Measurements from ENCODE around the gene PARD6B. TPM values are rescaled to one million over a fixed set of nuclear protein-coding genes. Genes with fewer than 3 reads are reported as not detected.

Gene PARD6B
- total and polyA plus RNA-seq, 2 donors (not counting 1 experiment from before 2014, with no cell fraction given), result 0.91 to 6.0 TPM

- WGBS (ENCODE audit: insufficient coverage), result 100% methylated on average over 3 of the region's 4 CpGs
- CTCF ChIA-PET, result no interaction called here
These were observed 12.1 kb upstream of the PARD6B start for GRCh38 chr20:50719328-50719727.

GRCh38 chr20:50720026-50720425 is 11.4 kb upstream of the PARD6B start:
- DNase-seq (no peak), ATAC-seq (ENCODE audit: low read depth) (no peak)
- H3K9me3 Mint-ChIP-seq (ENCODE audit: insufficient read depth), result no peaks in the 10 kb centered on the region
- Histone ChIP-seq H4K20me1 (ENCODE audit: control insufficient read depth, insufficient read depth, low read length, poor library complexity, severe bottlenecking) (no peaks in the 10 kb centered on the region), H3K4me1 (ENCODE audit: control insufficient read depth in 2 of 2, insufficient read depth in 2 of 2, low read length in 2 of 2) (no peaks in the 10 kb centered on the region), H3K4me3 (ENCODE audit: control extremely low read depth in 1 of 5, extremely low read depth in 1 of 5, insufficient read depth in 1 of 5, low read depth in 2 of 5, low read length in 4 of 5) (no peak overlapping the region), H3K9me3 (ENCODE audit: control extremely low read depth in 1 of 3, control insufficient read depth in 2 of 3, insufficient read depth in 1 of 3, low read length in 2 of 3) (no peaks in the 10 kb centered on the region), H3K79me2 (ENCODE audit: control insufficient read depth, insufficient read depth, low read length) (no peaks in the 10 kb centered on the region), H3K27me3 (replicated peaks in 1 of 4; ENCODE audit: control extremely low read depth in 1 of 4, control insufficient read depth in 3 of 4, insufficient read depth in 4 of 4, low read length in 3 of 4) (peaks cover 0 to 4% (median 0%) of the 10 kb centered on the region in 4 experiments), H3K27ac (ENCODE audit: low read length in 2 of 2) (no peak overlapping the region), H3K9ac (ENCODE audit: low read length) (no peak overlapping the region), H2AFZ (ENCODE audit: insufficient read depth, low read depth, low read length, poor library complexity, severe bottlenecking) (no peak overlapping the region), H3K4me2 (replicated peaks; ENCODE audit: low read depth, low read length, poor library complexity, severe bottlenecking) (no peak overlapping the region), H3K36me3 (replicated peaks in 1 of 2; ENCODE audit: control extremely low read depth in 1 of 2, control insufficient read depth in 1 of 2, extremely low read depth in 1 of 2, insufficient read depth in 2 of 2, low read length in 1 of 2) (no peaks in the 10 kb centered on the region)
- WGBS (ENCODE audit: insufficient coverage), result no CpG with 5 or more reads among the region's 5 CpGs
- TF ChIP-seq, protein P1, sequence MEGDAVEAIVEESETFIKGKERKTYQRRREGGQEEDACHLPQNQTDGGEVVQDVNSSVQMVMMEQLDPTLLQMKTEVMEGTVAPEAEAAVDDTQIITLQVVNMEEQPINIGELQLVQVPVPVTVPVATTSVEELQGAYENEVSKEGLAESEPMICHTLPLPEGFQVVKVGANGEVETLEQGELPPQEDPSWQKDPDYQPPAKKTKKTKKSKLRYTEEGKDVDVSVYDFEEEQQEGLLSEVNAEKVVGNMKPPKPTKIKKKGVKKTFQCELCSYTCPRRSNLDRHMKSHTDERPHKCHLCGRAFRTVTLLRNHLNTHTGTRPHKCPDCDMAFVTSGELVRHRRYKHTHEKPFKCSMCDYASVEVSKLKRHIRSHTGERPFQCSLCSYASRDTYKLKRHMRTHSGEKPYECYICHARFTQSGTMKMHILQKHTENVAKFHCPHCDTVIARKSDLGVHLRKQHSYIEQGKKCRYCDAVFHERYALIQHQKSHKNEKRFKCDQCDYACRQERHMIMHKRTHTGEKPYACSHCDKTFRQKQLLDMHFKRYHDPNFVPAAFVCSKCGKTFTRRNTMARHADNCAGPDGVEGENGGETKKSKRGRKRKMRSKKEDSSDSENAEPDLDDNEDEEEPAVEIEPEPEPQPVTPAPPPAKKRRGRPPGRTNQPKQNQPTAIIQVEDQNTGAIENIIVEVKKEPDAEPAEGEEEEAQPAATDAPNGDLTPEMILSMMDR (IDR thresholded peaks at IDR 0.05), result no peak
- H3K27ac Mint-ChIP-seq, result no peak overlapping the region
- peaks cover 20% of the 10 kb centered on the region for H3K27me3 Mint-ChIP-seq
- ChIA-PET CTCF (interaction anchor here (1.7 kb wide), 1 partner anchor 30 kb away, joined by 4 read pairs; no protein-coding TSS in a partner anchor), POLR2A (interaction anchor here (0.7 kb wide), 1 partner anchor 472 kb away, joined by 5 read pairs; no protein-coding TSS in a partner anchor)
- intact Hi-C loops (cut with micrococcal nuclease), result loop anchor here (5.0 kb wide), 1 partner anchor 1673 kb away; the partner anchor contains the start of gene CSE1L
- H3K4me1 Mint-ChIP-seq, result no peaks in the 10 kb centered on the region
- H3K4me3 Mint-ChIP-seq, result no peak overlapping the region

More at GRCh38 chr20:50719328-50719727, 12.1 kb upstream of the PARD6B start:
- Histone ChIP-seq H3K4me2 (replicated peaks; ENCODE audit: low read depth, low read length, poor library complexity, severe bottlenecking) (no peak overlapping the region), H4K20me1 (ENCODE audit: control insufficient read depth, insufficient read depth, low read length, poor library complexity, severe bottlenecking) (no peaks in the 10 kb centered on the region), H3K27me3 (replicated peaks in 1 of 4; ENCODE audit: control extremely low read depth in 1 of 4, control insufficient read depth in 3 of 4, insufficient read depth in 4 of 4, low read length in 3 of 4) (peaks cover 0 to 4% (median 0%) of the 10 kb centered on the region in 4 experiments), H3K9ac (ENCODE audit: low read length) (no peak overlapping the region), H3K9me3 (ENCODE audit: control extremely low read depth in 1 of 3, control insufficient read depth in 2 of 3, insufficient read depth in 1 of 3, low read length in 2 of 3) (no peaks in the 10 kb centered on the region), H3K79me2 (ENCODE audit: control insufficient read depth, insufficient read depth, low read length) (no peaks in the 10 kb centered on the region), H2AFZ (ENCODE audit: insufficient read depth, low read depth, low read length, poor library complexity, severe bottlenecking) (no peak overlapping the region), H3K36me3 (replicated peaks in 1 of 2; ENCODE audit: control extremely low read depth in 1 of 2, control insufficient read depth in 1 of 2, extremely low read depth in 1 of 2, insufficient read depth in 2 of 2, low read length in 1 of 2) (no peaks in the 10 kb centered on the region), H3K4me3 (ENCODE audit: control extremely low read depth in 1 of 5, extremely low read depth in 1 of 5, insufficient read depth in 1 of 5, low read depth in 2 of 5, low read length in 4 of 5) (no peak overlapping the region), H3K4me1 (ENCODE audit: control insufficient read depth in 2 of 2, insufficient read depth in 2 of 2, low read length in 2 of 2) (no peaks in the 10 kb centered on the region), H3K27ac (ENCODE audit: low read length in 2 of 2) (no peak overlapping the region)
- intact Hi-C loops (cut with micrococcal nuclease), result no loop called here
- H3K27ac Mint-ChIP-seq, result no peak overlapping the region
- POLR2A ChIA-PET, result no interaction called here
- peaks cover 20% of the 10 kb centered on the region for H3K27me3 Mint-ChIP-seq
- DNase-seq (no peak), ATAC-seq (ENCODE audit: low read depth) (no peak)
- H3K4me3 Mint-ChIP-seq, result no peak overlapping the region
- no peaks in the 10 kb centered on the region for H3K4me1 Mint-ChIP-seq
- TF ChIP-seq, protein P1 (IDR thresholded peaks at IDR 0.05), result no peak
- TF ChIP-seq EZH2 (IDR thresholded peaks at IDR 0.05; ENCODE audit: borderline replicate concordance, insufficient read depth, low read depth, low read length, poor library complexity, severe bottlenecking), result no peak
- no peaks in the 10 kb centered on the region for H3K9me3 Mint-ChIP-seq (ENCODE audit: insufficient read depth)
